HG03108 (cell line): ENCODE data around the gene CRACR2B.
A peak's percentile ranks its signal among the peaks of the same experiment; 100 is the strongest.

Experiments
- ATAC-seq: cut with Tn5 transposase; IDR thresholded peaks from one replicate; pipeline ENCODE4 v1.9.1; 2021; ENCODE audit warnings: moderate library complexity; ENCODE audit not compliant: unreplicated experiment

The CRACR2B gene

GRCh38 chr11:825366-826226 is 2.1 kb upstream of the CRACR2B start:
- no peak for ATAC-seq

GRCh38 chr11:826227-826621 is 1.5 kb upstream of the CRACR2B start:
- no peak for ATAC-seq

GRCh38 chr11:826836-827145 is 928 bp upstream of the CRACR2B start:
- no peak for ATAC-seq

- ATAC-seq: peak; percentile 28
Measured at GRCh38 chr11:827146-827896, 398 bp upstream of the CRACR2B start.

- ATAC-seq: no peak
Measured at GRCh38 chr11:828506-829175, 922 bp downstream of the CRACR2B start.

- ATAC-seq: no peak
Measured at GRCh38 chr11:829176-829846, 1.6 kb downstream of the CRACR2B start.

- no peak for ATAC-seq
Measured at GRCh38 chr11:829847-830294, 2.2 kb downstream of the CRACR2B start.

- peak; percentile 26 for ATAC-seq
Measured at GRCh38 chr11:830295-831117, 2.8 kb downstream of the CRACR2B start.

GRCh38 chr11:831118-831864 is 3.6 kb downstream of the CRACR2B start:
- no peak for ATAC-seq

- ATAC-seq: no peak
Measured at GRCh38 chr11:831961-832528, 4.3 kb downstream of the CRACR2B start.

- ATAC-seq: peak; percentile 29
Measured at GRCh38 chr11:832529-833113, 4.9 kb downstream of the CRACR2B start, which contains the start of gene CD151. TSS of gene CD151 (plus strand) at chr11:832952. CDS start at chr11:836070, 3,118 bp downstream.

GRCh38 chr11:833114-833791 is 5.5 kb downstream of the CRACR2B start:
- no peak for ATAC-seq

- no peak for ATAC-seq
Measured at GRCh38 chr11:833849-834311, 6.2 kb downstream of the CRACR2B start.

GRCh38 chr11:834371-835316 is 6.9 kb downstream of the CRACR2B start:
- no peak for ATAC-seq

- no peak for ATAC-seq
Measured at GRCh38 chr11:836274-836673, 8.6 kb downstream of the CRACR2B start.

GRCh38 chr11:836700-837099 is 9.0 kb downstream of the CRACR2B start:
- no peak for ATAC-seq
